Measurements from ENCODE around the gene SHANK1.
"Not testable (repeated sequence)": the region's sequence is repeated elsewhere in the genome, so short reads cannot be mapped to it uniquely, and the experiment has no call there.

SHANK1 gene

DNA sequence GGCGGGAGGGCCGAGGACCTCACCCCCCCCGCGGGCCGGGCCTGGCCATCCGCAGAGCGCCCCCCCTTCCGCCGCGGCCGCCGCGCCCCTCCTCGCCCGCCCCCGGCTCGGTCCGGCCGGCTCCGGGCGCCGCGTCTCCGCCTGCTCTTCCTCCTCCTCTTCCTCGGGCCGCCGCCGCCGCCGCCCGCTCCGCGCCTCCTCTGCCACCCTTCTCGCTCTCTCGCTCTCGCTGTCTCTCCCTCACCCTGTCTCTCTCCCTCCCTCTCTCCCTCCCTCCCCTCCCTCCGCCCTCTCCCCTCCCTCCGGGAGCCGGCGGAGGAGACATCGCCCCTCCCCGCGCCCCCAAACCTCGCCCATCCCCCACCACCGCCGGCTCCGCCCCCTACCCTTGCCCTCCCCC lies at the start of gene SHANK1:
SHANK1 (minus strand) TSS at position 237 of the 400 bp plus-strand sequence. CDS start 2,883 bp downstream, outside the sequence.
- DNase-seq = no peak

DNA sequence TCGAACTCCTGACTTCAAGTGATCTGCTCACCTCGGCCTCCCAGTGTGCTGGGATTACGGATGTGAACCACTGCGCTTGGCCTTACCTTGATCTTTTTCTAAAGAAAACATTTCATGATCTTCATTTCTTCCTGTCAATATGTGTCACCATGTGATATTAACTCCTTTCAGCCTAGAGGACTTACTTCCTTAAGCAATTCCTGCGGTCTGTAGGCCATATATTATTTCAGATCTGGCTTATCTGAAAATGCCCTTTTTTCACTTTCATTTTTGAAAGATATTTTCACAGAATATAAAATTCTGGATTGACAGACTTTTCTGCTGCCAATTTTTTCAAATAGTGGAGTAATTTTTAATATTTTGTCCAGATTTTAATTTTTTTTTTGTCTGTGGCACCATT lies 48.7 kb upstream of the SHANK1 start:
- no peak for DNase-seq

DNA sequence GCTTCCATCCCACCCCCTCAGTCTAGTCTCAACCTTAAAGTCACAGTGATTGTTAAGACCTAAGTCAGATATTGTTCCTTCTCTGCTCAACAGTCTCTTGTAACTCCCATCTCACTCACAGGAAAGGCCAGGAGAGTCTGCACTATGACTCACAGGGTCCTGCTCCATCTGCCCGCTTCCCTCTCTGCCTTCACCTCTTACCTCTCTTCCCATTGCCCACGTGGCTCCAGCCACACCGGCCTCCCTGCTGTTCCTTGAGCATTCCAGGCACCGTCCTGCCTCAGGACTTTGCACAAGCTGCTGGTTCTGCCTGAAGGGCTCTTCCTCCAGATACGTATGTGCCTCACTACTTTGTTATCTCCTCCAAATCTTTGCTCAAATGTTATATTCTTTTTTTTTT lies 47.7 kb upstream of the SHANK1 start:
- not testable (repeated sequence) for DNase-seq

DNA sequence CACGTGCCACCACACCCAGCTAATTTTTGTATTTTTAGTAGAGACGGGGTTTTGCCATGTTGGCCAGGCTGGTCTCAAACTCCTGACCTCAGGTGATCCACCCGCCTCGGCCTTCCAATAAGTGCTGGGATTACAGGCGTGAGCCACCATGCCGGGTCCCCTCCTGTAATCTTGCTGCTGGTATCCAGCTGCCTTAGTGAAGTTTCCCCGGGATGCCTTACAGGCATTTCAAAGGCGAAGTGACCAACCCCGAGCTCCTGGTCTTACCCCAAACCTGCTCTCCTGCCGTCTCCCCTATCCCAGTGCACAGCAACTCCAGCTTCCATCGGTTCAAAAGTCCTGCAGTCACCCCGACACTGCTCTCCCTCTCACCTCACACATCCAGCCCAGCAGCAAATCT lies 47.1 kb upstream of the SHANK1 start:
- not testable (repeated sequence) for DNase-seq

DNA sequence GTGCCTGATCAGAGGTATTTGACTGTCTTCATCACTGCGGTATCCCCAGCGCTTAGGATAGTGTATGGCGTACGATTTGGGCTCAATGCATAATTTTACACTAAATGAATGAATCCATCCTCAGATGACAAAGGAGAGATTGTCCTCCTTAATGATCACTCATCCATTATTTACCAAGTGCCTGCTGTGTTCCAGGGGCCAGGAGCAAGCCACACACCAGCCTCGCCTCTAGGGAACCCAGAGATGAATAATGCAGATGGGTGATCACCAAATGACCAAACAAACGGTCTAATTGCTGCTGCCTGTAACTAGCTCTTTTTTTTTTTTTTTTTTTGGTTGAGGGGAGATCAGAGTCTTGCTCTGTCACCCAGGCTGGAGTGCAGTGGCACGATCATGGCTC lies 44.8 kb upstream of the SHANK1 start:
- no peak for DNase-seq

DNA sequence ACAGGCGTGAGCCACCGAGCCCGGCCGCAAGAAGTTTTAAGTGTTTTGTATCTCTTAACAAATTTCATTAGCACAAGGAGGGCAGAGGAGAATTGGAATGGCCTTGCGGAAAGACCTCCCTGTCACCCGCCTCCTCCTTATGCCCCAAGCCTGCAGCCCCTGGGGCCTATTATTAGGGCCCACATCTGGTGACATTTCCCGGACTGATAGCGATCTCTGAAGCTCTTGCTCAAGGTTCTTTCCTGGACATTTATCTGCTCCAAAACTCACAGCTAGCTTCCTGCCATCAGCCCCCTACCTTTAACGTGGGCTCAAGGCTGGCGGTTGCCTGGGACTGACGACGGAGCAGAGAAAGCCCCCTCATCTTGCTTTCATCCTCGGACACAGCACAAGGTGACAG lies 43.9 kb upstream of the SHANK1 start:
- not testable (repeated sequence) for DNase-seq

DNA sequence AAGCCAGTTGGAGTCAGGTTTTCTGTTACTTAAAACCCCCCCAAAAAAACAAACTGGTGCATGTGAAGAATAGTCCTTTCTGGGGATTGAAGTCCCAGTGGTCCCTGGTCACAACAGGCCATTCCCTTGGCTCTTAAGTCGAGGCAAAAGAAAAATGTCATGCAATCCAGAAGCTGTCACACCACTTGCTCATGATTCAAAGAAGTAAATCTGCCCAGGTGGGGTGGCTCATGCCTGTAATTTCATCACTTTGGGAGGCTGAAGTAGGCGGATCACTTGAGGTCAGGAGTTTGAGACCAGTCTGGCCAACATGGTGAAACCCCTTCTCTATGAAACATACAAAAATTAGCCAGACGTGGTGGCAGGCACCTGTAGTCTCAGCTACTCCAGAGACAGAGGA lies 41.9 kb upstream of the SHANK1 start:
- not testable (repeated sequence) for DNase-seq

DNA sequence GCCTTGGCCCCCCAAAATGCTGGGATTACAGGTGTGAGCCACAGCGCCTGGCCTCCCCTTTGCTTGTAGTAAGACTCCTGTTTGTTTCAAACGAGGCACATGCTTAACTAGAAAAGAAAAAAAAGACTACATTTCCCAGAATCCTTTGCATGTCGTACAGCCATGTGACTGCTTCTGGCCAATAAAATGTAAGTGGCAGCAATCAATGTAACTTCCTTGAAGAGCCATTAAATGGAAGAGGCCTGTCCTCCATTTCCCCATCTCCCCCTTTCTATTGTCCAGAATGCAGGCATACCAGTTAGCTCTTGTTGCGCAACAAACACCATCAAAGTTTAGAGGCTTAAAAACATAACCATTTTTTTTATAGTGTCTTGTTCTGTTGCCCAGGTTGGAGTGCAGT lies 40.3 kb upstream of the SHANK1 start:
- no peak for DNase-seq

DNA sequence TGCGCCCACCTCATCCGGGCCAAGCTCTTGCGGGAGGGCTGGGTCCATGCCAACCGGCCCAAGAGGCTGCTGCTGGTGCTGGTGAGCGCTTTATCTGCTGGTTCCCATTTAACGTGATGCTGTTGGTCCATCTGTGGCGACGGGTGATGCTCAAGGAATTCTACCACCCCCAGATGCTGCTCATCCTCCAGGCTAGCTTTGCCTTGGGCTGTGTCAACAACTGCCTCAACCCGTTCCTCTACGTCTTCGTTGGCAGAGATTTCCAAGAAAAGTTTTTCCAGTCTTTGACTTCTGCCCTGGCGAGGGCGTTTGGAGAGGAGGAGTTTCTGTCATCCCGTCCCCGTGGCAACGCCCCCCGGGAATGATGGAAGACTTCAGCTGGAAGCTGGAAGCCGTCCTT lies 39.5 kb upstream of the SHANK1 start:
- DNase-seq = not testable (repeated sequence)

DNA sequence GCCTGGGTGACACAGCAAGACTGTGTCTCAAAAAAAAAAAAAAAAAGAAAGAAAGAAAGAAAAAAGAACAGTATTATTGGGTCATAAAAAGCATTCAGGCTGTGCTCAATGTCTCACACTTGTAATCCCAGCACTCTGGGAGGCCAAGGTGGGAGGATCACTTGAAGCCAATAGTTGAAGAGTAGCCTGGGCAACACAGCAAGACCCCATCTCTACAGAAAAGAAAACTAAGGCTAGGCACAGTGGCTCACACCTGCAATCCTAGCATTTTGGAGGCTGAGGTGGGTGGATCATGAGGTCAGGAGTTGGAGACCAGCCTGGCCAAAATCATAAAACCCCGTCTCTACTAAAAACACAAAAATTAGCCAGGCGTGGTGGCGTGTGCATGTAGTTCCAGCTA lies 38.0 kb upstream of the SHANK1 start:
- DNase-seq = not testable (repeated sequence)

DNA sequence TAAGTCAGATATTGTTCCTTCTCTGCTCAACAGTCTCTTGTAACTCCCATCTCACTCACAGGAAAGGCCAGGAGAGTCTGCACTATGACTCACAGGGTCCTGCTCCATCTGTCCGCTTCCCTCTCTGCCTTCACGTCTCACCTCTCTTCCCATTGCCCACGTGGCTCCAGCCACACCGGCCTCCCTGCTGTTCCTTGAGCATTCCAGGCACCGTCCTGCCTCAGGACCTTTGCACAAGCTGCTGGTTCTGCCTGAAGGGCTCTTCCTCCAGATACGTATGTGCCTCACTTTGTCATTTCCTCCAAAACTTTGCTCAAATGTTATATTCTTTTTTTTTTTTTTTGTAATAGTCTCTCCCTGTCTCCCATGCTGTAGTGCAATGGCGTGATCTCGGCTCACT lies 36.6 kb upstream of the SHANK1 start:
- DNase-seq = not testable (repeated sequence)

DNA sequence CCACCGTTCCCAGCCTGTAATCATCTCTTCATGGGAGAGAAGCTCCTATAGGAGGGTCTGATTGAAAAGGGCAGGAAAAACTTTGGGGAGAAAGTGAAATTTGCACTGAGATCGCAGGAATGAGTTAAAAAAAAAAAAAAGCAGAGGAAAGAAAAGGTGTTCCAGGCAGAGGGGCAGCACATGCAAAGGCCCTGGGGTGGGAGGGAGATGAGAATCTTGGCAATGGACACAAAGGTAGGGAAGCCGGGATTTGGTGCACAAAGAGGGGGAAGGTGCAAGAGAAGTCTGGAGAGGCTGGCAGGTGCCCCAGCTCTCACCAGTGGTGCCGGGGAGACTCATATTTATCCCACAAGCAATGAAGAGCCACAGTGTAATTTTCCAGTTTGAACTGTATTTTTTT lies 34.3 kb upstream of the SHANK1 start:
- DNase-seq = no peak

DNA sequence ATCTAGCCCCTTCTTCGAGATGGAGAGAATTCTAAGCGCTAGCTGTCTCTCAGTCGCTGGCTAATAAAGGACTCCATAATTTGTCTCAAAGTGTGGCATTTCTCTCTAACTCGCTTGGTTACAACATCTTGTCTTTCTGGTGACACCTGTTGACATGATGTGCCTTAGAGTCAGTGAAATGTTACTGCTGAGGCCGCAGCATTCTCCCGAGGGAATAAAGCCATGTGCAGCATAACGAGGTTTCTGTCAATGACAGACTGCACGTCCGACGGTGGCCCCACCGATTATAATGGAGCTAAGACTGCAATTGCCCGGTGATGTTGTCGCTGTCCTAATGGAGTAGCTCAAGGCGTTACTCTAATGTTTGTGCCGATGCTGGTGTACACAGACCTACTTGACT lies 30.4 kb upstream of the SHANK1 start:
- DNase-seq = no peak

DNA sequence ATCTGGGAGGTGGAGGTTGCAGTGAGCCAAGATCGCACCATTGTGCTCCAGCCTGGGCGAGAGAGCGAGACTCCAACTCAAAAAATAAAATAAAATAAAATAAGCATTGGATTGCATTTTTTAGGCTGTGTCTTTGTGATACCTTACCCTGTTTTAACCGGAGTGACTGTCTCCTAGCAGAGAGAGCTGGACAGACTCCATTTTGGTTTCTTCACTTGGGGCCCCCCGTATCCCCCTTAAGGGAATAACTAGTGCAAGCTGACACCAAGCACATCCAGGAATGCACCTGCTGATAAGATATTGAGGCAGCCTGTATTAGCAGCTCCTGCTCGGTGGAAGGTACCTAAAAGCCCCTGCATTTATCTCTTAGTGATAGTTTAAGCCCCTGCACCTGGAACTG lies 29.9 kb upstream of the SHANK1 start:
- no peak for DNase-seq

DNA sequence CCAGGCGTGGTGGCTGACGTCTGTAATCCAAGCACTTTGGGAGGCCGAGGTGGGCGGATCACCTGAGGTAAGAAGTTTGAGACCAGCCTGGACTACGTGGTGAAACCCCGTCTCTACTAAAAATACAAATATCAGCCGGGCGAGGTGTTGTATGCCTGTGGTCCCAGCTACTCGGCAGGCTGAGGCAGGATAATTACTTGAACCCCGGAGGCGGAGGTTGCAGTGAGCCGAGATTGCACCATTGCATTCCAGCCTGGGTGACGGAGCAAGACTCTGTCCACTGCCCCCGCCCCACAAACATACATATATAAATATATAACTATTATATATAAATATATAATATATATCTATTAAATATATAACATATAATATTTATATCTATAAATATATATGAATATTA lies 27.5 kb upstream of the SHANK1 start:
- DNase-seq = not testable (repeated sequence)

DNA sequence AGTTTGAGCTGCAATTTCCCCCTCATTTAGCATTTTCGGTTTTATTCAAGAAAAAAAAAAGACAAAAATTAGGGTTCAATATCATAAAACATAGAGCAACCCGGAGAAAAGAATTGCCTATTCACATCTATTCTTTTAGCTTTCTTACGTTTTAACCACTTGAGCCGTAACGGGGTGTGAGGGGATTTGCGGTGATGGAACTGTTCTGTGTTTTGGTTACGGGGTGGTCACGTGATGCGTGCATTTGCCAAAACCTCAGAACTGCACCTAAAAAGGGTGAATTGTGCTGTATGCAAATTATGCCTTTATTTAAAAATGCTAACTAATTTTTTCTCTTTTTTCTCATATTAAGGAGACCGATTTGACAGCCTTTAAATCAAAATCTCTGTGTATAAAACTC lies 25.6 kb upstream of the SHANK1 start:
- no peak for DNase-seq

DNA sequence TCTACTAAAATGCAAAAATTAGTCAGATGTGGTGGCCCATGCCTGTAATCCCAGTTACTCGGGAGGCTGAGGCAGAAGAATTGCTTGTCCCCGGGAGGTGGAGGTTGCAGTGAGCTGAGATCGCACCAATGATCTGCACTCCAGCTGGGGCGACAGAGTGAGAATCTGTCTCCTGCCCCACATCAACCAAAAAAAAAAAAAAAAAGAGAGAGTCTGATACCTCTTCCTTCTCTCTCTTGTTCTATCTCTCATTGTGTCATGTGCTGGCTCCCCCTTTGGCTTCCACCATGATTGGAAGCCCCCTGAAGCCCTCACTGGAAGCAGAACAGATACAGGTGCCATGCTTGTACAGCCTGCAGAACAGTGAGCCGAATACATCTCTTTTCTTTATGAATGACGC lies 23.9 kb upstream of the SHANK1 start:
- DNase-seq = no peak

DNA sequence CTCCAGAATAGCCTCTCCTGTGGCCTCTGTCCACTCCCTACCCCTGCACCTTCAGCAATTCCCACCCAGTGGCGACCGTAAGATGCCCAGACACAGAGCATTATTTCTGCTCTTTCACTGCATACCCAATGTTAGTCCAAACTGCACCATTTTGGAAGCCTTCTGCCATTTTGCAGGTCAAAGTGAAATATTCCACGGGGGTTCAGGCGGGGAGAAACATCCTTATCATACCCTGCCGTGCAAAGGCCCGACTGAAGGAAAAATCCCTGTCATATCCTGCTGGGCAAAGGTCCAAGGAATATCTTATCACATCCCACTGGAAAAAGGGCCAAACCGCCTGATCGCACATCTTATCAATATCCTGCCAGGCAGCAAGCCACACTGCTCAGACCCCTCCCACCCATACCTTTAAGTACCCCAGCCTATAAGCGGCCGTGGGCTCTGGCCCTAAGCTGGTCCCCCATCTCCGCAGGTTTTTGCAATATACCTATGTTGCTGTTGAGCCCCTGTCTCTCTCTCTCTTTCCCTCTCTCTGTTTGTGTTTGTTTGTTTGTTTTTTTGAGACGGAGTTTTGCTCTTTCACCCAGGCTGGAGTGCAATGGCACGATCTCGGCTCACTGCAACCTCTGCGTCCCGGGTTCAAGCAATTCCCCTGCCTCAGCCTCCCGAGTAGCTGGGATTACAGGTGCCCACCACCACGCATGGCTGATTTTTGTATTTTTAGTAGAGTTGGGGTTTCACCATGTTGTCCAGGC lies 21.8 kb upstream of the SHANK1 start:
- no peak for DNase-seq

DNA sequence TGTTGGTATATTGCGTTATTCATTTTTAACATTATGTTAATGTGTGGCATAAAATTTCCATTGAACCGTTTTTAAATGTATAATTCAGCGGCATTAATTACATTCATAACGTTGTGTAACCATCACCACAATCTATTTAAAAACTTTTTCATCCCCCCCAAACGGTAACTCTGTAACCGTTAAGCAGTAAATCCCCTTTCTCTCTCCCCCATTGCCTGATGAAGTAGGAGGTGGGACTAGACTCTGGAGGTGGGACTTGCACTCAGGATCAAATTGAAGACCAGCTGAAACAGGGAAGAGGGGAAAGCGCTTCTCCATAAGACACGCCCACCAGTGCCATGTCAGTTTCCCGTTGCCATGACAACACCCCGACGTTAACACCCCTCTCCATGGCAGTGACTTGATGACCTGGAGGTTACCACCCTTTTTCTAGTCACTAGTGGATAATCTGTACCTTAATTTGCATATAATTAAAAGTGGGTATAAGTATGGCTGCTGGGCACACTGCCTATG lies 20.4 kb upstream of the SHANK1 start:
- DNase-seq = no peak

DNA sequence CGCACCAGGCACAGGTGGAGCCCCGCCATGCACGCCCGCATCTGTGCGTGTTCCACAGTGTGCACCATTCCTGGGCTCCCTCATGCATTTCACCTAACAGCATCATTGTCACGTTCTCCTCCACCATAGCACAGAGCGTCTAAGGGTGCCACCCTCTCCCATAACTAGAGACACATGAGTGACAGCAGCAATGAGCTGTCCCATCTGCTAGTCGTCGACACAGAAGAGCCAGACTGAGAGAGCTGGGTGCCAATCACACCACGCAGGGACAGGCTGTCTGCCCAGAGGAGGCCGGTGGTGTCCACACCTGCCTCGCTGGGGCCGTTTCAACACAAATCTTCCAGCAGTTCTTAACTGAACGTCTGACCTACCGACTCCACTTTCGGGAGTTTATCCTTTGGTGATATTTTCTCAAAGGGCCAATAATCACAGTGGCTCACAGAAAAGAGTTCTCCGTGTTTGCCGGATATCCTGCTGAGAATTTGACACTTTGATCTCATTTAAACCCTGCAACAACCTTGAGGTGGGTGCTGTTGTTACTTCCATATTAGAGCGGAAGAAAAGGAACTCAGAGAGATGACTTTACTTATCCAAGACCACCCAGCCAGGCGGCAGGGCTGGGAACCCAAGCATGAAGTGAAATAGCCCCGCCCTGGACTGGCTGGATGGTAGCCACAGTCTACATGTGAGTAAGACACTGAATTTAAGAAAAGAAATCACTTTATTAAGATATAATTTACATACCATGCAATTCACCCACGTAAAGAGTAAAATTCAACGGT lies 19.7 kb upstream of the SHANK1 start:
- DNase-seq = no peak

DNA sequence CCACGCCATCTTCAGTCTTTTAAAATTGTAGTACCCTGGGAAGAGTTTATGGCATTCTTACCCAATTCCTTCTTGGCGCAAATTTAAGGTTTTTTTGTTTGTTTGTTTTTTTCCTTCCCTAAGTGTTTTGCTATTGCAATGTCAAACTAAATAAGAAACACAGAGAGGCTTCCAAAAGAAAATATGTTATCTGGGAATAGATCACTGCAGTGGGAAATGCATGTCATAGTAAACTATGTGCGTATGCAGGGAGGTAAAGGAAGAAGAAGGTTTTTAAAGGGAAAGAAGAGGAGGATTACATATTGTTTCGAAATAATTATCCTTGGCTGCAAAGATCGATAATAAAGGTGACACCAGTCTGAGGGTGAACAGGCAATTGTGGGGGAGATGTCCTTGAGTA lies 16.7 kb upstream of the SHANK1 start:
- no peak for DNase-seq

DNA sequence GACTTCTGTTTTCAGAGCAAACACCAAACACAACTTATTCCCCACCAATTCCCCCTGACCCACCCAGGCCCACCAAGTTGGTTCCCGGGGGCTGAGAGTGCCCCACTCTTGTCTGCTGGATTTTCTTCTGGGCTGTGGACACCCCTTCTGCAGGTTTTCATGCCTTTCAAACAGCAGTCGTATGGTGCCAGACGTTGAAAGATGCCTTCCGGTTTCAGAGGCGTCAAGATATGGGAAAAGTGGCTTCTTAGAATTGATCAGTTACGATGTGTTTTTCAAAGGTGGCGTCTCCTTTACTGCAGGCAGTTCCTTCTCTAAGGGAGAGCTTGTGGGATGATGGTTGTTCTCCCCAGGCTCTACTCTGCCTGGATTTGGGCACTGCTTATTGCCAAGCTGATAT lies 16.3 kb upstream of the SHANK1 start:
- no peak for DNase-seq

DNA sequence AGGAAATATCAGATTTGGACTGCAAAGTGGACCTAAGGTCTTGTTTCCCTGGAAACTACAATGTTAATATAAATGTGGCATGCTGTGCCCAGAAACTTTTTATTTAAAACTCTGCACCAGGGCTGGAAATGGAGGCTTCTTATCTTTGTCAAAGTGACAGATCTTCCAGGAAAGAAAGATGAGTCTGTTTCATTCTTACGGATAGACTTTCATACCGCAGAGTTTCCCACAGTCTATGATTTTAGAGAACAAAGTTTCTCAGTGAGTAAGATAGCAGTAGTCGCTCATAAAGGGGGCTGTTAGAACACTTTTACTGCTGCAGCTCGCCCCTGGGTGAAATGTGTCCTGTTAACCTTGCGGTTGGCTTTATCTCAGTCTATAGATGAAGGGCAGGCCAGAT lies 10.3 kb upstream of the SHANK1 start:
- DNase-seq = no peak

DNA sequence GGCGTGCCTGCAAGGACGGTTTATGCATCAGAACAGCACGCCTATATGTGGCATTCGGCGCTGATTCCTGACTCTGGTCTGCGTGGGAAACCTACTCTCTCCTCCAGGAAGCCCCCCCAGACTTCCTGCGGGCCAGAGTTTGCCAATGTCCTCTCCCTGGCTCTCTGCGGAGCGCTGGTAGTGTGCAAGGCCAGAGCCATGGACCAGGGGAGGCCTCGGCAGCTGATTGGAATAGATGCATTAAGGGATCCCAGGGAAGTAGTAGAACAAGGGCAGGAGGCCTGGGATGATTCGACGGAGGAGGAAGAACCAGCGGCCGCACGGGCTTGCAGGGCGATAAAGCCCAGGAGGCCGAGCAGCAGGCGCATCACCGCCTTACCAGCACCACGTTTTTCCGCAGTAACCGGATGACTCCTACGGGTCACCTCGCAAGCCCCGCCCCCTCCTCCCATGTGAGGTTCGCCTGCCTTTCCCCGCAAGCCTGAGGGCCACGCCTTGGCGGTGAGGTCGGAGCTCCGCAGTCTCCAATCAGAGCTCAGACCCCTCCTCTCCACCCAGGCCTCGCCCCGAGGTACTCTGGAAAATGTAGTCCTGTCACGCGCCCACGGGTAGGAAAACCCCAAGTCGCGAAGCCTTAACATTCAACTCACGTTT lies 8.6 kb upstream of the SHANK1 start:
- DNase-seq = no peak

Data from AML-193 (cell line).